Measurements from ENCODE around the gene NQO2.

Gene NQO2

DNA sequence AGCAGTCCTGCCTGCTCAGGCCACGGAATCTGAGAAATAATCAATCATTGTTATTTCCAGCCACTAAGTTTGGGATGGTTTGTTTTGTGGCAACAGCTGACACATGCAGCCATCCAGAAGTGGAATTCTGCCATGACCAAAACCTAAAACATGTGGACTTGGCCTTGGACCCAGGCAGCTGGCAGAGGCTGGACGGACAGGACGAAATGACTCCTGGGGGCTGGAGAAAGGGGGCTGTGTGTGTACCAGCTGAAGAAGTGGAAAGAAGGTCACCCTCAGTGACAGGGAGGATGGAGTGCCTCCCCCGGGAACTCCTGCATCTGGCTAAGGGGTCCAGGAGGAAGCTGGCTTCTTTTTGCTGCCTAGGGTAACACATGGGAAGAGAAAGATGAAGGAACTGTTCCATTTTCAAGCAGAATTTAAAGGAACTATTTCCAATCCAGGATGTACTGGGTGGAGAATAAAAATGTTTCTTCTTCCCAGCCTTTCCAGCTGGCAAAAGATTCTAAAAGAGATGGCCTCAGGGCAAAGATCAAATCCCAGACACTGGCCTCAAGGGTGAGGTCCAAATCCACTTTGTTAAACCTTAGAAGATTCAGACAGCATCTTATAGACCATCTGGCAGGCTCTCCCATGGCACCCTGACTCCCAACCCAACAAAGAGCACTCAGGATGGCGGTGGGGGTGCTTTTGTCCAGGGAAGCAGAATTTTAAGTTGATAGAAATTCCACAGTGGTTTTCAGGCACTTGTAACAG lies 42.6 kb upstream of the NQO2 start:
- peaks cover 7 to 26% of the 10 kb centered on the region in 2 experiments for H3K36me3 ChIP-seq (ENCODE audit: control insufficient read depth in 2 of 2, insufficient read depth in 1 of 2, low read length in 2 of 2)
- POLR2A ChIA-PET: no interaction called here
- no peak overlapping the region for H3K27ac ChIP-seq (ENCODE audit: extremely low read depth, low read depth, low read length)
- peaks cover 4% of the 10 kb centered on the region; the same call in 1 of the 2 replicates for H3K4me1 ChIP-seq (ENCODE audit: control insufficient read depth, insufficient read depth, low read length)
- TF ChIP-seq, protein P1, sequence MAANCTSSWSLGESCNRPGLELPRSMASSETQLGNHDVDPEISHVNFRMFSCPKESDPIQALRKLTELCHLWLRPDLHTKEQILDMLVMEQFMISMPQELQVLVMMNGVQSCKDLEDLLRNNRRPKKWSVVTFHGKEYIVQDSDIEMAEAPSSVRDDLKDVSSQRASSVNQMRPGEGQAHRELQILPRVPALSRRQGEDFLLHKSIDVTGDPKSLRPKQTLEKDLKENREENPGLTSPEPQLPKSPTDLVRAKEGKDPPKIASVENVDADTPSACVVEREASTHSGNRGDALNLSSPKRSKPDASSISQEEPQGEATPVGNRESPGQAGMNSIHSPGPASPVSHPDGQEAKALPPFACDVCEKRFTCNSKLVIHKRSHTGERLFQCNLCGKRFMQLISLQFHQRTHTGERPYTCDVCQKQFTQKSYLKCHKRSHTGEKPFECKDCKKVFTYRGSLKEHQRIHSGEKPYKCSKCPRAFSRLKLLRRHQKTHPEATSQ (tag by site-specific recombination; IDR thresholded peaks at IDR 0.05): no peak
- TF ChIP-seq, protein P2, sequence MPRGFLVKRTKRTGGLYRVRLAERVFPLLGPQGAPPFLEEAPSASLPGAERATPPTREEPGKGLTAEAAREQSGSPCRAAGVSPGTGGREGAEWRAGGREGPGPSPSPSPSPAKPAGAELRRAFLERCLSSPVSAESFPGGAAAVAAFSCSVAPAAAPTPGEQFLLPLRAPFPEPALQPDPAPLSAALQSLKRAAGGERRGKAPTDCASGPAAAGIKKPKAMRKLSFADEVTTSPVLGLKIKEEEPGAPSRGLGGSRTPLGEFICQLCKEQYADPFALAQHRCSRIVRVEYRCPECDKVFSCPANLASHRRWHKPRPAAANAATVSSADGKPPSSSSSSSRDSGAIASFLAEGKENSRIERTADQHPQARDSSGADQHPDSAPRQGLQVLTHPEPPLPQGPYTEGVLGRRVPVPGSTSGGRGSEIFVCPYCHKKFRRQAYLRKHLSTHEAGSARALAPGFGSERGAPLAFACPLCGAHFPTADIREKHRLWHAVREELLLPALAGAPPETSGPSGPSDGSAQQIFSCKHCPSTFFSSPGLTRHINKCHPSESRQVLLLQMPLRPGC (tag by site-specific recombination; IDR thresholded peaks at IDR 0.05): no peak
- TF ChIP-seq ZSCAN23 (tag by site-specific recombination; IDR thresholded peaks at IDR 0.05): no peak
- TF ChIP-seq ZNF561 (tag by site-specific recombination; IDR thresholded peaks at IDR 0.05; ENCODE audit: borderline replicate concordance): no peak
- TF ChIP-seq ZNF292 (tag by site-specific recombination; IDR thresholded peaks at IDR 0.05; ENCODE audit: borderline replicate concordance, low read depth): no peak
- TF ChIP-seq ZNF24 (tag by site-specific recombination; IDR thresholded peaks at IDR 0.05): no peak
- TF ChIP-seq, protein P3, sequence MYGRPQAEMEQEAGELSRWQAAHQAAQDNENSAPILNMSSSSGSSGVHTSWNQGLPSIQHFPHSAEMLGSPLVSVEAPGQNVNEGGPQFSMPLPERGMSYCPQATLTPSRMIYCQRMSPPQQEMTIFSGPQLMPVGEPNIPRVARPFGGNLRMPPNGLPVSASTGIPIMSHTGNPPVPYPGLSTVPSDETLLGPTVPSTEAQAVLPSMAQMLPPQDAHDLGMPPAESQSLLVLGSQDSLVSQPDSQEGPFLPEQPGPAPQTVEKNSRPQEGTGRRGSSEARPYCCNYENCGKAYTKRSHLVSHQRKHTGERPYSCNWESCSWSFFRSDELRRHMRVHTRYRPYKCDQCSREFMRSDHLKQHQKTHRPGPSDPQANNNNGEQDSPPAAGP (tag by site-specific recombination; IDR thresholded peaks at IDR 0.05): no peak
- TF ChIP-seq, protein P4, sequence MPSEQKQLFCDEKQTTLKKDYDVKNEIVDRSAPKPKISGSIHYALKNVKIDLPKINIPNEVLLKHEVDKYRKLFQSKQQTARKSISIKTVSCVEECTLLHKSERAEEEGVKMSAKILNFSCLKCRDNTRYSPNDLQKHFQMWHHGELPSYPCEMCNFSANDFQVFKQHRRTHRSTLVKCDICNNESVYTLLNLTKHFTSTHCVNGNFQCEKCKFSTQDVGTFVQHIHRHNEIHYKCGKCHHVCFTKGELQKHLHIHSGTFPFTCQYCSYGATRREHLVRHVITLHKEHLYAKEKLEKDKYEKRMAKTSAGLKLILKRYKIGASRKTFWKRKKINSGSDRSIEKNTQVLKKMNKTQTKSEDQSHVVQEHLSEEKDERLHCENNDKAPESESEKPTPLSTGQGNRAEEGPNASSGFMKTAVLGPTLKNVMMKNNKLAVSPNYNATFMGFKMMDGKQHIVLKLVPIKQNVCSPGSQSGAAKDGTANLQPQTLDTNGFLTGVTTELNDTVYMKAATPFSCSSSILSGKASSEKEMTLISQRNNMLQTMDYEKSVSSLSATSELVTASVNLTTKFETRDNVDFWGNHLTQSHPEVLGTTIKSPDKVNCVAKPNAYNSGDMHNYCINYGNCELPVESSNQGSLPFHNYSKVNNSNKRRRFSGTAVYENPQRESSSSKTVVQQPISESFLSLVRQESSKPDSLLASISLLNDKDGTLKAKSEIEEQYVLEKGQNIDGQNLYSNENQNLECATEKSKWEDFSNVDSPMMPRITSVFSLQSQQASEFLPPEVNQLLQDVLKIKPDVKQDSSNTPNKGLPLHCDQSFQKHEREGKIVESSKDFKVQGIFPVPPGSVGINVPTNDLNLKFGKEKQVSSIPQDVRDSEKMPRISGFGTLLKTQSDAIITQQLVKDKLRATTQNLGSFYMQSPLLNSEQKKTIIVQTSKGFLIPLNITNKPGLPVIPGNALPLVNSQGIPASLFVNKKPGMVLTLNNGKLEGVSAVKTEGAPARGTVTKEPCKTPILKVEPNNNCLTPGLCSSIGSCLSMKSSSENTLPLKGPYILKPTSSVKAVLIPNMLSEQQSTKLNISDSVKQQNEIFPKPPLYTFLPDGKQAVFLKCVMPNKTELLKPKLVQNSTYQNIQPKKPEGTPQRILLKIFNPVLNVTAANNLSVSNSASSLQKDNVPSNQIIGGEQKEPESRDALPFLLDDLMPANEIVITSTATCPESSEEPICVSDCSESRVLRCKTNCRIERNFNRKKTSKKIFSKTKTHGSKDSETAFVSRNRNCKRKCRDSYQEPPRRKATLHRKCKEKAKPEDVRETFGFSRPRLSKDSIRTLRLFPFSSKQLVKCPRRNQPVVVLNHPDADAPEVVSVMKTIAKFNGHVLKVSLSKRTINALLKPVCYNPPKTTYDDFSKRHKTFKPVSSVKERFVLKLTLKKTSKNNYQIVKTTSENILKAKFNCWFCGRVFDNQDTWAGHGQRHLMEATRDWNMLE (tag by site-specific recombination; conservative IDR thresholded peaks at IDR 0.05; ENCODE audit: low read depth): no peak
- TF ChIP-seq ZNF391 (tag by site-specific recombination; IDR thresholded peaks at IDR 0.05; ENCODE audit: borderline replicate concordance, low read depth): no peak
- TF ChIP-seq ZNF843 (tag by site-specific recombination; IDR thresholded peaks at IDR 0.05): no peak
- no peak for TF ChIP-seq WT1 (tag by site-specific recombination; IDR thresholded peaks at IDR 0.05)
- TF ChIP-seq ZSCAN30 (tag by site-specific recombination; IDR thresholded peaks at IDR 0.05): no peak
- TF ChIP-seq PRDM1 (tag by site-specific recombination; IDR thresholded peaks at IDR 0.05): no peak
- no peak for TF ChIP-seq ZFHX2 (tag by site-specific recombination; conservative IDR thresholded peaks at IDR 0.05)
- TF ChIP-seq SP2 (tag by site-specific recombination; IDR thresholded peaks at IDR 0.05): no peak
- no peak for TF ChIP-seq ZNF10 (tag by site-specific recombination; IDR thresholded peaks at IDR 0.05)
- TF ChIP-seq, protein P5, sequence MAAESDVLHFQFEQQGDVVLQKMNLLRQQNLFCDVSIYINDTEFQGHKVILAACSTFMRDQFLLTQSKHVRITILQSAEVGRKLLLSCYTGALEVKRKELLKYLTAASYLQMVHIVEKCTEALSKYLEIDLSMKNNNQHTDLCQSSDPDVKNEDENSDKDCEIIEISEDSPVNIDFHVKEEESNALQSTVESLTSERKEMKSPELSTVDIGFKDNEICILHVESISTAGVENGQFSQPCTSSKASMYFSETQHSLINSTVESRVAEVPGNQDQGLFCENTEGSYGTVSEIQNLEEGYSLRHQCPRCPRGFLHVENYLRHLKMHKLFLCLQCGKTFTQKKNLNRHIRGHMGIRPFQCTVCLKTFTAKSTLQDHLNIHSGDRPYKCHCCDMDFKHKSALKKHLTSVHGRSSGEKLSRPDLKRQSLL (tag by site-specific recombination; IDR thresholded peaks at IDR 0.05): no peak
- no peak for TF ChIP-seq SALL2 (tag by site-specific recombination; IDR thresholded peaks at IDR 0.05; ENCODE audit: borderline replicate concordance)
- TF ChIP-seq ZNF501 (tag by site-specific recombination; IDR thresholded peaks at IDR 0.05): no peak
- TF ChIP-seq, protein P6, sequence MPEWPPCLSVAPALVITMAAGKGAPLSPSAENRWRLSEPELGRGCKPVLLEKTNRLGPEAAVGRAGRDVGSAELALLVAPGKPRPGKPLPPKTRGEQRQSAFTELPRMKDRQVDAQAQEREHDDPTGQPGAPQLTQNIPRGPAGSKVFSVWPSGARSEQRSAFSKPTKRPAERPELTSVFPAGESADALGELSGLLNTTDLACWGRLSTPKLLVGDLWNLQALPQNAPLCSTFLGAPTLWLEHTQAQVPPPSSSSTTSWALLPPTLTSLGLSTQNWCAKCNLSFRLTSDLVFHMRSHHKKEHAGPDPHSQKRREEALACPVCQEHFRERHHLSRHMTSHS (tag by site-specific recombination; IDR thresholded peaks at IDR 0.05): no peak
- no peaks in the 10 kb centered on the region for H3K9me3 ChIP-seq (ENCODE audit: control insufficient read depth, insufficient read depth, low read depth, low read length)
- H3K4me3 ChIP-seq (ENCODE audit: low read depth, low read length): no peak overlapping the region
- CTCF ChIA-PET: interaction anchor here (0.5 to 1.3 kb wide), 3 partner anchors 32 to 169 kb away, joined by 3 to 6 read pairs (median 4); no protein-coding TSS in a partner anchor
